Measurements from ENCODE around the gene IGFN1. TPM values are rescaled to one million over a fixed set of nuclear protein-coding genes. Genes with fewer than 3 reads are reported as not detected.

Gene IGFN1
- total and polyA plus RNA-seq, 4 donors = 0.03 to 0.14 (median 0.08) TPM; not detected in 1

DNA sequence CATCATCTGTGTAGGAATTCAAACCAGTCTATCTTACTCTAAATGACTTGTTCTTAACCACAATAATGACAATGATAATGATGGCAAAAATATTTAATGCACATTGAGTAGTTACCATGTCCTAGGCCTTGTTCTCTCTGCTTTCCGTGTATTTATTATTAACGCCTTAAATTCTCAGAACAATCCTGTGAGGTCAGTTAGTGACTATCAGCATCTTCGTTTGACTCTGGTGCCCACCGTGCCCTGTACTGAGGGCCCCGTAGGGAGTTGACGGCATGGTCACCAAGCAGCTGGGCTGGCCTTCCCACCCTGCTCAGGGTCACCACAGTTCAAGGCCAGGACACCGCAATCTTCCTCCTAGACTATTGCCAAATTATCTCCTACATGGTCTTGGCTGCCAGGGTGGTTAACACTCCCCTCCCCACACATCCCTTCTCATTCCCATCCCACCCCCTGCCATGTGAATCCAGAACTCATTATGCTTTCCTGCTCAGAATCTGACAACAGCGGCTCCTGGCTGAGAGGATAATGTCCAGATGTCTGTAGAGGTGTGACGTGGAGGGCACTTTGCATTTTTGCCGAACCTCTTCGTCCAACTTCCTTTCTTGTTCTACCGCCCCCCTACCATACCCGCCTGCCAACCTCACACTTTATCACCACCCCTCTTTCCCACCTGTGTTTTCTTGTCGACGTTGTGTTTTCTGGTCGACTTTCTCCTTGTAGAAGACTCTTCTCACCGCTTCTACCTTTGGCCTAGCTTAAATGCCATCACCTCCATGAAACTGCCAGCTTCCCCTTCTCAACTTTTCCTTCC, 33.4 kb downstream of the IGFN1 start (continued):
- TF ChIP-seq, protein P1, sequence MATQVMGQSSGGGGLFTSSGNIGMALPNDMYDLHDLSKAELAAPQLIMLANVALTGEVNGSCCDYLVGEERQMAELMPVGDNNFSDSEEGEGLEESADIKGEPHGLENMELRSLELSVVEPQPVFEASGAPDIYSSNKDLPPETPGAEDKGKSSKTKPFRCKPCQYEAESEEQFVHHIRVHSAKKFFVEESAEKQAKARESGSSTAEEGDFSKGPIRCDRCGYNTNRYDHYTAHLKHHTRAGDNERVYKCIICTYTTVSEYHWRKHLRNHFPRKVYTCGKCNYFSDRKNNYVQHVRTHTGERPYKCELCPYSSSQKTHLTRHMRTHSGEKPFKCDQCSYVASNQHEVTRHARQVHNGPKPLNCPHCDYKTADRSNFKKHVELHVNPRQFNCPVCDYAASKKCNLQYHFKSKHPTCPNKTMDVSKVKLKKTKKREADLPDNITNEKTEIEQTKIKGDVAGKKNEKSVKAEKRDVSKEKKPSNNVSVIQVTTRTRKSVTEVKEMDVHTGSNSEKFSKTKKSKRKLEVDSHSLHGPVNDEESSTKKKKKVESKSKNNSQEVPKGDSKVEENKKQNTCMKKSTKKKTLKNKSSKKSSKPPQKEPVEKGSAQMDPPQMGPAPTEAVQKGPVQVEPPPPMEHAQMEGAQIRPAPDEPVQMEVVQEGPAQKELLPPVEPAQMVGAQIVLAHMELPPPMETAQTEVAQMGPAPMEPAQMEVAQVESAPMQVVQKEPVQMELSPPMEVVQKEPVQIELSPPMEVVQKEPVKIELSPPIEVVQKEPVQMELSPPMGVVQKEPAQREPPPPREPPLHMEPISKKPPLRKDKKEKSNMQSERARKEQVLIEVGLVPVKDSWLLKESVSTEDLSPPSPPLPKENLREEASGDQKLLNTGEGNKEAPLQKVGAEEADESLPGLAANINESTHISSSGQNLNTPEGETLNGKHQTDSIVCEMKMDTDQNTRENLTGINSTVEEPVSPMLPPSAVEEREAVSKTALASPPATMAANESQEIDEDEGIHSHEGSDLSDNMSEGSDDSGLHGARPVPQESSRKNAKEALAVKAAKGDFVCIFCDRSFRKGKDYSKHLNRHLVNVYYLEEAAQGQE (IDR thresholded peaks at IDR 0.05) = no peak

DNA sequence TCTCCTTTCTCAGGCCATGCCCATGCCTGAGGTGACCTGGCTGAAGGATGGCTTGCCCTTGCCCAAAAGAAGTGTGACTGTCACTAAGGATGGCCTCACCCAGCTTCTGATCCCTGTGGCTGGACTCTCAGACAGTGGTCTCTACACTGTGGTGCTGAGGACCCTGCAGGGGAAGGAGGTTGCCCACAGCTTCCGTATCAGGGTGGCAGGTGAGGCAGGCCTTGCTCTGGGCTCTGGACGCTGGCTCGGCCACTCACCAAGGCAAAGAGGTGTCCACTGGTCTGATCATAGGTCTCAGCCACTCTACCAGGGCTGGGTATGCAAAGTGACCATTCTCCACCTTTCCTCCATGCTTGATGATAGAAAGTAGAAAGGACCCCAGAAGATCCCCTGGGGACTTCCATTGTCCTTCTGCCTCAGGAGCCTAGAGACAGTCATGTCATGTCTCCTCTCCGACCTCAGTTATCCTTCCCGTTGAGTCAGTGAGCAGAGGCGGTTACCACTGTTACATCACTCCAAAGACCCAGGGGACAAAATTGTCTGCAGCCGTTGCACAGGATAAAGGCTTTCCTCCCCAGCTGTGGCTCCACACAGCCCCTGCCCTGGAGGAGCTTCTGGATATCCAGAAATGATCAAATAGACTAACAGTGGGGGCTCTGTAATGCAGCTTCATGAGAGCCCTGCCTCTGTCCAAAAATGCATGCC, 34.2 kb downstream of the IGFN1 start:
- H3K27ac ChIP-seq (ENCODE audit: low read depth in 1 of 2, low read length in 2 of 2) = no peak overlapping the region
- WGBS = 72% methylated on average over 7 of the region's 7 CpGs
- H3K9me3 ChIP-seq (ENCODE audit: control insufficient read depth in 4 of 4, low read length in 3 of 4) = no peaks in the 10 kb centered on the region
- H3K4me1 ChIP-seq (ENCODE audit: control insufficient read depth in 4 of 4, insufficient read depth in 4 of 4, low read length in 3 of 4) = peaks cover 3 to 13% (median 7%) of the 10 kb centered on the region in 4 donors
- H3K9ac ChIP-seq (ENCODE audit: low read depth in 1 of 2, low read length in 2 of 2) = no peak overlapping the region
- H3K27me3 ChIP-seq (ENCODE audit: control insufficient read depth in 4 of 4, insufficient read depth in 4 of 4, low read length in 3 of 4) = no peaks in the 10 kb centered on the region
- no peak for DNase-seq (ENCODE audit: low spot score)
- no peaks in the 10 kb centered on the region for H3K36me3 ChIP-seq (ENCODE audit: control insufficient read depth in 4 of 4, insufficient read depth in 3 of 4, low read depth in 1 of 4, low read length in 3 of 4)
- TF ChIP-seq HNF4G (IDR thresholded peaks at IDR 0.05) (no peak), SP1 (IDR thresholded peaks at IDR 0.05) (no peak), GABPA (IDR thresholded peaks at IDR 0.05 in 1 of 2, conservative IDR thresholded peaks at IDR 0.05 in 1 of 2) (no peak), FOXA1 (IDR thresholded peaks at IDR 0.05) (no peak), FOXA2 (IDR thresholded peaks at IDR 0.05) (no peak), TAF1 (conservative IDR thresholded peaks at IDR 0.05) (no peak), RXRA (IDR thresholded peaks at IDR 0.05) (no peak), MAX (IDR thresholded peaks at IDR 0.05) (no peak), YY1 (IDR thresholded peaks at IDR 0.05) (no peak), JUND (IDR thresholded peaks at IDR 0.05) (no peak)
- TF ChIP-seq, protein P2, sequence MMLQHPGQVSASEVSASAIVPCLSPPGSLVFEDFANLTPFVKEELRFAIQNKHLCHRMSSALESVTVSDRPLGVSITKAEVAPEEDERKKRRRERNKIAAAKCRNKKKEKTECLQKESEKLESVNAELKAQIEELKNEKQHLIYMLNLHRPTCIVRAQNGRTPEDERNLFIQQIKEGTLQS (IDR thresholded peaks at IDR 0.05) = no peak
- TF ChIP-seq, protein P1 (IDR thresholded peaks at IDR 0.05) = no peak
- TF ChIP-seq, protein P3, sequence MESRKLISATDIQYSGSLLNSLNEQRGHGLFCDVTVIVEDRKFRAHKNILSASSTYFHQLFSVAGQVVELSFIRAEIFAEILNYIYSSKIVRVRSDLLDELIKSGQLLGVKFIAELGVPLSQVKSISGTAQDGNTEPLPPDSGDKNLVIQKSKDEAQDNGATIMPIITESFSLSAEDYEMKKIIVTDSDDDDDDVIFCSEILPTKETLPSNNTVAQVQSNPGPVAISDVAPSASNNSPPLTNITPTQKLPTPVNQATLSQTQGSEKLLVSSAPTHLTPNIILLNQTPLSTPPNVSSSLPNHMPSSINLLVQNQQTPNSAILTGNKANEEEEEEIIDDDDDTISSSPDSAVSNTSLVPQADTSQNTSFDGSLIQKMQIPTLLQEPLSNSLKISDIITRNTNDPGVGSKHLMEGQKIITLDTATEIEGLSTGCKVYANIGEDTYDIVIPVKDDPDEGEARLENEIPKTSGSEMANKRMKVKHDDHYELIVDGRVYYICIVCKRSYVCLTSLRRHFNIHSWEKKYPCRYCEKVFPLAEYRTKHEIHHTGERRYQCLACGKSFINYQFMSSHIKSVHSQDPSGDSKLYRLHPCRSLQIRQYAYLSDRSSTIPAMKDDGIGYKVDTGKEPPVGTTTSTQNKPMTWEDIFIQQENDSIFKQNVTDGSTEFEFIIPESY (IDR thresholded peaks at IDR 0.05) = no peak
- H3K4me3 ChIP-seq (ENCODE audit: low read depth in 1 of 3, low read length in 3 of 3) = no peak overlapping the region
